ENCODE data around the gene DGKZ.

DNA sequence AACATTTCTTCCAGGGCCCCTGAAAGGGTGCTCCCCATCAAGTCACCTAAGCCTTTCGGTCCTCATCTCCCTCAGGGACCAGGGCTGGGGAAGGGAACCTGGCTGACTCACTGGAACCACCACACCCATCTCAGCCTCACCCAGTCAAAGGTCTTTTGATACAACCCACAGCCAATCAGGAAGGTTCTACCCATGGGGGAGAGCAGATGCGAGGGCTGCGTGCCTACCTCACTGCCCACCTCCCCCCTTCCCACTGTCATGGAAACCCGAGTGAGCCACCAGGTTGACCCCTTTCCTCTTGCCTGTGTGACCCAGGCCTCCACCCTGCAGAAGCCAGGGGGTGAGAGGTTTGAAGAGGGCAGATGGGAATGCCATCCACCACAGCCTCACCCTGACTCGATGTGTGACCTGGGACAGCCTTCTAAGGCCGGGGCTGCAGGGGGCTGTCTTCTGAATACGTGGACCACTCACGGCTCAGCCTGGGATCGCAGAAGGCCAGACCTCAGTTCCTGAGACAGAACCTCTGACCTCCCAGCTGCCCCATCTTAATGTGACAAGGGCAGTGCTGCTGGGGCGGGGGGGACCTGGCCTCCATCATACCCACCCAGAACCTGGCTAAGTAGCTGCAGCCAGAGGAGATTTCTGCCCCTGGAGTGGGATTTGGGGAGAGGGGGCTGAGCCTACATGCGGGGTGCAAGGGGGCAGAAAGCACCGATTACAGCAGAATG lies 36.9 kb downstream of the DGKZ start:
- TF ChIP-seq TAF1 (conservative IDR thresholded peaks at IDR 0.05) (no peak), YY1 (IDR thresholded peaks at IDR 0.05) (no peak), JUND (IDR thresholded peaks at IDR 0.05) (no peak), SP1 (IDR thresholded peaks at IDR 0.05) (no peak)
- TF ChIP-seq, protein P1, sequence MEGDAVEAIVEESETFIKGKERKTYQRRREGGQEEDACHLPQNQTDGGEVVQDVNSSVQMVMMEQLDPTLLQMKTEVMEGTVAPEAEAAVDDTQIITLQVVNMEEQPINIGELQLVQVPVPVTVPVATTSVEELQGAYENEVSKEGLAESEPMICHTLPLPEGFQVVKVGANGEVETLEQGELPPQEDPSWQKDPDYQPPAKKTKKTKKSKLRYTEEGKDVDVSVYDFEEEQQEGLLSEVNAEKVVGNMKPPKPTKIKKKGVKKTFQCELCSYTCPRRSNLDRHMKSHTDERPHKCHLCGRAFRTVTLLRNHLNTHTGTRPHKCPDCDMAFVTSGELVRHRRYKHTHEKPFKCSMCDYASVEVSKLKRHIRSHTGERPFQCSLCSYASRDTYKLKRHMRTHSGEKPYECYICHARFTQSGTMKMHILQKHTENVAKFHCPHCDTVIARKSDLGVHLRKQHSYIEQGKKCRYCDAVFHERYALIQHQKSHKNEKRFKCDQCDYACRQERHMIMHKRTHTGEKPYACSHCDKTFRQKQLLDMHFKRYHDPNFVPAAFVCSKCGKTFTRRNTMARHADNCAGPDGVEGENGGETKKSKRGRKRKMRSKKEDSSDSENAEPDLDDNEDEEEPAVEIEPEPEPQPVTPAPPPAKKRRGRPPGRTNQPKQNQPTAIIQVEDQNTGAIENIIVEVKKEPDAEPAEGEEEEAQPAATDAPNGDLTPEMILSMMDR (IDR thresholded peaks at IDR 0.05; ENCODE audit: low read depth, low read length, missing input control) = no peak
- TF ChIP-seq, protein P2, sequence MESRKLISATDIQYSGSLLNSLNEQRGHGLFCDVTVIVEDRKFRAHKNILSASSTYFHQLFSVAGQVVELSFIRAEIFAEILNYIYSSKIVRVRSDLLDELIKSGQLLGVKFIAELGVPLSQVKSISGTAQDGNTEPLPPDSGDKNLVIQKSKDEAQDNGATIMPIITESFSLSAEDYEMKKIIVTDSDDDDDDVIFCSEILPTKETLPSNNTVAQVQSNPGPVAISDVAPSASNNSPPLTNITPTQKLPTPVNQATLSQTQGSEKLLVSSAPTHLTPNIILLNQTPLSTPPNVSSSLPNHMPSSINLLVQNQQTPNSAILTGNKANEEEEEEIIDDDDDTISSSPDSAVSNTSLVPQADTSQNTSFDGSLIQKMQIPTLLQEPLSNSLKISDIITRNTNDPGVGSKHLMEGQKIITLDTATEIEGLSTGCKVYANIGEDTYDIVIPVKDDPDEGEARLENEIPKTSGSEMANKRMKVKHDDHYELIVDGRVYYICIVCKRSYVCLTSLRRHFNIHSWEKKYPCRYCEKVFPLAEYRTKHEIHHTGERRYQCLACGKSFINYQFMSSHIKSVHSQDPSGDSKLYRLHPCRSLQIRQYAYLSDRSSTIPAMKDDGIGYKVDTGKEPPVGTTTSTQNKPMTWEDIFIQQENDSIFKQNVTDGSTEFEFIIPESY (IDR thresholded peaks at IDR 0.05) = no peak
- TF ChIP-seq, protein P3, sequence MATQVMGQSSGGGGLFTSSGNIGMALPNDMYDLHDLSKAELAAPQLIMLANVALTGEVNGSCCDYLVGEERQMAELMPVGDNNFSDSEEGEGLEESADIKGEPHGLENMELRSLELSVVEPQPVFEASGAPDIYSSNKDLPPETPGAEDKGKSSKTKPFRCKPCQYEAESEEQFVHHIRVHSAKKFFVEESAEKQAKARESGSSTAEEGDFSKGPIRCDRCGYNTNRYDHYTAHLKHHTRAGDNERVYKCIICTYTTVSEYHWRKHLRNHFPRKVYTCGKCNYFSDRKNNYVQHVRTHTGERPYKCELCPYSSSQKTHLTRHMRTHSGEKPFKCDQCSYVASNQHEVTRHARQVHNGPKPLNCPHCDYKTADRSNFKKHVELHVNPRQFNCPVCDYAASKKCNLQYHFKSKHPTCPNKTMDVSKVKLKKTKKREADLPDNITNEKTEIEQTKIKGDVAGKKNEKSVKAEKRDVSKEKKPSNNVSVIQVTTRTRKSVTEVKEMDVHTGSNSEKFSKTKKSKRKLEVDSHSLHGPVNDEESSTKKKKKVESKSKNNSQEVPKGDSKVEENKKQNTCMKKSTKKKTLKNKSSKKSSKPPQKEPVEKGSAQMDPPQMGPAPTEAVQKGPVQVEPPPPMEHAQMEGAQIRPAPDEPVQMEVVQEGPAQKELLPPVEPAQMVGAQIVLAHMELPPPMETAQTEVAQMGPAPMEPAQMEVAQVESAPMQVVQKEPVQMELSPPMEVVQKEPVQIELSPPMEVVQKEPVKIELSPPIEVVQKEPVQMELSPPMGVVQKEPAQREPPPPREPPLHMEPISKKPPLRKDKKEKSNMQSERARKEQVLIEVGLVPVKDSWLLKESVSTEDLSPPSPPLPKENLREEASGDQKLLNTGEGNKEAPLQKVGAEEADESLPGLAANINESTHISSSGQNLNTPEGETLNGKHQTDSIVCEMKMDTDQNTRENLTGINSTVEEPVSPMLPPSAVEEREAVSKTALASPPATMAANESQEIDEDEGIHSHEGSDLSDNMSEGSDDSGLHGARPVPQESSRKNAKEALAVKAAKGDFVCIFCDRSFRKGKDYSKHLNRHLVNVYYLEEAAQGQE (IDR thresholded peaks at IDR 0.05) = no peak

Measured in liver (tissue), 3 donors.